ENCODE data around the gene VPS39. TPM values are rescaled to one million over a fixed set of nuclear protein-coding genes. Genes with fewer than 3 reads are reported as not detected.

The VPS39 gene
- total RNA-seq, 5 donors from 2014 or later (not counting 1 experiment from before 2014, with no cell fraction given) = 98.5 to 113 (median 101) TPM

DNA sequence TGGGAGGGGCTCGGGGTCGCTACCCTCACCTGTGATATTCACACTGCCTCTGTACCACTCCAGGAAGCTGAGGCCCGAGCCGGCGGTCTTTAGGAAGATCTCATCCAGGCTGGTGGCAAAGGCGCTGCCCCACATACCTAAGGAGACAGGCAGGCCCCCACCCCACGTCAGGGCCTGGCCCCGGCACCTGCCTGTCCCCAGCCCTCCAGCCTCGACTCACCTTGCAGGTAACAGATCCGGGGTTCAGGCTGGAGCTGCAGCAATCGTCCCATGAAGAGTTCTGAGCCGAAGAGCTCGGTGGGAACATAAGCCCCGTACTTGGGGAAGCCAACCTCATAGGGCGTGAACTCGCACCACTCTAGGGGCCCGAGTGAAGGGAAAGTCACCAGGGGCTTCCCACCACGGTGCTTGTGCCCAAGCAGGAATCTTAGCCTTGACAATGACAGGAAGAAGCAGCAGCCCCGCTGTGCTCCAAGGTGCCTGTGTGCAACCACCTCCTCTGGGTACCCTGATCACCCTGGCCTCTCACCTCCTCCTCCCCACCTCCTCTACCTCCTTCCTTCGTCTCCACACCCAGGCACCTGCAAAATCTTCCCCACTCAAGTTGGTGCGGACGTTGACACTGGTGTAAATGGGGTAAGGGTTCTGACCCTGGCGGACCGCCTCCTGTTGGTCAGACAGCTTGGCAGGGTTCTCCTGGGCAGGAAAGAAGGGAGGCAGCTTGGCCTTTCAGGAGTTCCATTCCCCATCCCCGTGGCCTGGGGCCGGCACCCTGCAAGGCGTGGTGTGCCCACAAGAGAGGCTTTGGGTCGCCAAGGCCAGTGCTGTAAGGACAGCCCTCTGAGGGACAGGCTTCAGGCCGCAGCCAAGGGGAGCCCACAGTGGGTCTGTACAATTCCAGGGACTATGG lies 62.3 kb downstream of the VPS39 start:
- DNase-seq (no peak), ATAC-seq (replicated peaks in 1 of 4) (no peak)
- Mint-ChIP-seq H3K27ac (no peak overlapping the region), H3K4me3 (no peak overlapping the region), H3K4me1 (no peaks in the 10 kb centered on the region), H3K9me3 (no peaks in the 10 kb centered on the region), H3K36me3 (no peaks in the 10 kb centered on the region), H3K27me3 (peaks cover 0 to 4% of the 10 kb centered on the region in 2 donors)
- Histone ChIP-seq H3K4me1 (ENCODE audit: control insufficient read depth in 1 of 2, extremely low read depth in 1 of 2, insufficient read depth in 2 of 2, low read length in 2 of 2) (no peaks in the 10 kb centered on the region), H3K9me3 (no peaks in the 10 kb centered on the region), H3K27ac (ENCODE audit: low read length) (no peak overlapping the region), H3K27me3 (replicated peaks in 1 of 2; ENCODE audit: control insufficient read depth in 2 of 2, extremely low read depth in 1 of 2, insufficient read depth in 2 of 2, low read length in 1 of 2) (peaks cover 0 to 28% of the 10 kb centered on the region in 2 experiments), H3K36me3 (ENCODE audit: control insufficient read depth in 2 of 2, extremely low read depth in 1 of 2, insufficient read depth in 1 of 2, low read length in 1 of 2) (no peaks in the 10 kb centered on the region), H3K4me3 (ENCODE audit: control insufficient read depth in 1 of 2, extremely low read depth in 1 of 2, low read length in 1 of 2) (no peak overlapping the region)
- ChIA-PET POLR2A (no interaction called here), CTCF (no interaction called here)
- 79% methylated on average over 23 of the region's 29 CpGs for WGBS (ENCODE audit: insufficient coverage)

DNA sequence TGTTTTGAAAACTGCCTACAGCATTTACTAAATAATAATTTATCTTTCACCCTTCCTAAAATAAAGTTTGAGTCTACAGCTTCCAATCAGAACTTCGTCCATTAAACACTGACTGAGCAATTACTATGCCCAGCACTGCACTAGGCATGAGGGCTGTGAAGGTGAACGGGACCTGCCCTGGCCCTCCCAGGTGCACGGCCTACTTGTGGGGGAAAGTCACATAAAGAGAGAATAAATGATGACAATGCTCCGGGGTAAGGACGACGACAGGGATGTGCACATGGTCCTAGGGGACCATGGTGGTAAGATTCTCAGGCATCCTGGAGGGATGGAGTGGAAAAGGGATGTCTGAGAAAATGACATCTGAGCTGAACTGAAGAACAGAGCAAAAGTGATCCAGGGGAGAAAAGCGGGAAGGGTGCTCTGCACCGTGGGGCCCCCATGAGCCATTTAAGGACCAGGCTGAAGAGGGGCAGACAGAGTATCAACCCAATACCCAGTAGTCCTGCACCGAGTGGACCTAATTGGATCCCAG lies 63.2 kb downstream of the VPS39 start:
- no peak for DNase-seq
- Histone ChIP-seq H3K9me3 (no peaks in the 10 kb centered on the region), H3K4me3 (ENCODE audit: control insufficient read depth in 1 of 2, extremely low read depth in 1 of 2, low read length in 1 of 2) (no peak overlapping the region), H3K27ac (ENCODE audit: low read length) (no peak overlapping the region), H3K4me1 (ENCODE audit: control insufficient read depth in 1 of 2, extremely low read depth in 1 of 2, insufficient read depth in 2 of 2, low read length in 2 of 2) (no peaks in the 10 kb centered on the region), H3K27me3 (replicated peaks in 1 of 2; ENCODE audit: control insufficient read depth in 2 of 2, extremely low read depth in 1 of 2, insufficient read depth in 2 of 2, low read length in 1 of 2) (peaks cover 0 to 31% of the 10 kb centered on the region in 2 experiments), H3K36me3 (ENCODE audit: control insufficient read depth in 2 of 2, extremely low read depth in 1 of 2, insufficient read depth in 1 of 2, low read length in 1 of 2) (no peaks in the 10 kb centered on the region)
- Mint-ChIP-seq H3K9me3 (no peaks in the 10 kb centered on the region), H3K4me3 (no peak overlapping the region), H3K27me3 (peaks cover 0 to 4% of the 10 kb centered on the region in 2 donors), H3K4me1 (no peaks in the 10 kb centered on the region), H3K36me3 (no peaks in the 10 kb centered on the region), H3K27ac (no peak overlapping the region)
- 81% methylated on average over 8 of the region's 9 CpGs for WGBS (ENCODE audit: insufficient coverage)
- CTCF ChIA-PET = no interaction called here
- POLR2A ChIA-PET = no interaction called here
- no peak for ATAC-seq (replicated peaks in 1 of 4)

DNA sequence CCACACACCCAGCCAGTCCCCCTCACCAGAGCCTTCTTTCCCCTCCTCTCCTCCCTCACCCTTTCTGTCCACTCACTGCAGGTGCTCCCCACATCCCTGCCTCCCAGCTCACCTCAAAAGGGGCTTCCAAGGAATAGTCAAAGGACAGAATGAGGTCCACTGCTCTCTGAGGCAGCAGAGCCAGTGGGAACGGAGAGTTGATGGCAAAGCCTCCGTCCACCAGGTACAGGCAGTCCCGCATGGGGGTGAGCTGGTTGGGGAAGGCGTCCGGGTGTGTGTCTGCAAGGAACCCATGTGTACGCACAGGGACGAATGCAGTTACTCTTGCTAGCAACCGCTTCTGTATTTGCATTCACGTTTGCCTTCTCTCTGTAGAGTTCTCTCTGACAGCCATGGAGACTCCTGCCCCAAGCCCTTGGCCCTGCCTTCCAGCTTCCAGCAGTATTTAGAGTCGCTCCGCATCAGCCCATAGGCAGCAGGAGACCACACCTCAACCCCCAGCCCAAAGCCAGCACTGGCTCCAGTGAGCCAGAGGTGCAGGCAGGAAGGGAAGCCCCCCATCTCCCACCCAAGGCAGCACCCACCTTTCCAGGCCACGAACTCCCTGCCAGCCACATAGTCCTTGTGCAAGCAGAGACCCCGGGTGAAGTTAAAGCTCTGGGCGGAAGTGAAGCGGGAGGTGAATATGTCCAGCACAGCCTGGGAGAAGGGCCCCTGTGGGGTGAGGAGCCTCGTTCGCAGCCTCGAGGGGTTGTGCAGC lies 64.1 kb downstream of the VPS39 start:
- H3K4me3 Mint-ChIP-seq = no peak overlapping the region
- H3K36me3 Mint-ChIP-seq = no peaks in the 10 kb centered on the region
- 83% methylated on average over 14 of the region's 18 CpGs for WGBS (ENCODE audit: insufficient coverage)
- Histone ChIP-seq H3K4me3 (ENCODE audit: control insufficient read depth in 1 of 2, extremely low read depth in 1 of 2, low read length in 1 of 2) (no peak overlapping the region), H3K36me3 (ENCODE audit: control insufficient read depth in 2 of 2, extremely low read depth in 1 of 2, insufficient read depth in 1 of 2, low read length in 1 of 2) (no peaks in the 10 kb centered on the region), H3K27me3 (replicated peaks in 1 of 2; ENCODE audit: control insufficient read depth in 2 of 2, extremely low read depth in 1 of 2, insufficient read depth in 2 of 2, low read length in 1 of 2) (peaks cover 0 to 31% of the 10 kb centered on the region in 2 experiments), H3K9me3 (no peaks in the 10 kb centered on the region), H3K4me1 (ENCODE audit: control insufficient read depth in 1 of 2, extremely low read depth in 1 of 2, insufficient read depth in 2 of 2, low read length in 2 of 2) (no peaks in the 10 kb centered on the region), H3K27ac (ENCODE audit: low read length) (no peak overlapping the region)
- ChIA-PET POLR2A (no interaction called here), CTCF (no interaction called here)
- H3K27ac Mint-ChIP-seq = no peak overlapping the region
- no peak for DNase-seq
- H3K9me3 Mint-ChIP-seq = no peaks in the 10 kb centered on the region
- peaks cover 0 to 4% of the 10 kb centered on the region in 2 donors for H3K27me3 Mint-ChIP-seq
- H3K4me1 Mint-ChIP-seq = no peaks in the 10 kb centered on the region
- ATAC-seq (replicated peaks in 1 of 4) = no peak

DNA sequence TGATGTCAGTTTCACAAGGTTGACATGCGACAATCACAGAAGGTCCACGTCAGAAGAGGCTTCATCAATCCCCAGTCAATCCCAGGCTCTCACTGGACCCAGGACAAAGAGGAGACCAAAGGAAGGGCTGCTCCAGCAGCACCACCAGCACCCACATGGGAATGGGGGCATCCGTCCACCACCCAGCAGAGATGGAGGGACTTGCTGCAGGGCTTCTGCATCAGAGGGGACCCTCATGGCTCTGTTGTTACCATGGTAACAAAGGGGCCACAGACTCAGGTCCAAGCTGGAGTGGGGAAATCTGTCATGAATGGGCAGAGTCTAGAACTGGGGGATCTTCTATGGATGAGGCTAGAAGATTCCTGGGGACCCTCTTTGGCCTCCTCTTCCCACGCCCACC lies 64.7 kb downstream of the VPS39 start:
- Histone ChIP-seq H3K4me1 (ENCODE audit: control insufficient read depth in 1 of 2, extremely low read depth in 1 of 2, insufficient read depth in 2 of 2, low read length in 2 of 2) (no peaks in the 10 kb centered on the region), H3K9me3 (no peaks in the 10 kb centered on the region), H3K27me3 (replicated peaks in 1 of 2; ENCODE audit: control insufficient read depth in 2 of 2, extremely low read depth in 1 of 2, insufficient read depth in 2 of 2, low read length in 1 of 2) (peaks cover 0 to 31% of the 10 kb centered on the region in 2 experiments), H3K27ac (ENCODE audit: low read length) (no peak overlapping the region), H3K4me3 (ENCODE audit: control insufficient read depth in 1 of 2, extremely low read depth in 1 of 2, low read length in 1 of 2) (no peak overlapping the region), H3K36me3 (ENCODE audit: control insufficient read depth in 2 of 2, extremely low read depth in 1 of 2, insufficient read depth in 1 of 2, low read length in 1 of 2) (no peaks in the 10 kb centered on the region)
- DNase-seq (no peak), ATAC-seq (replicated peaks in 1 of 4) (no peak)
- 61% methylated on average over 3 of the region's 4 CpGs for WGBS (ENCODE audit: insufficient coverage)
- Mint-ChIP-seq H3K9me3 (no peaks in the 10 kb centered on the region), H3K27ac (no peak overlapping the region), H3K4me3 (no peak overlapping the region), H3K36me3 (no peaks in the 10 kb centered on the region), H3K27me3 (peaks cover 0 to 4% of the 10 kb centered on the region in 2 donors), H3K4me1 (no peaks in the 10 kb centered on the region)
- POLR2A ChIA-PET = no interaction called here
- CTCF ChIA-PET = no interaction called here

DNA sequence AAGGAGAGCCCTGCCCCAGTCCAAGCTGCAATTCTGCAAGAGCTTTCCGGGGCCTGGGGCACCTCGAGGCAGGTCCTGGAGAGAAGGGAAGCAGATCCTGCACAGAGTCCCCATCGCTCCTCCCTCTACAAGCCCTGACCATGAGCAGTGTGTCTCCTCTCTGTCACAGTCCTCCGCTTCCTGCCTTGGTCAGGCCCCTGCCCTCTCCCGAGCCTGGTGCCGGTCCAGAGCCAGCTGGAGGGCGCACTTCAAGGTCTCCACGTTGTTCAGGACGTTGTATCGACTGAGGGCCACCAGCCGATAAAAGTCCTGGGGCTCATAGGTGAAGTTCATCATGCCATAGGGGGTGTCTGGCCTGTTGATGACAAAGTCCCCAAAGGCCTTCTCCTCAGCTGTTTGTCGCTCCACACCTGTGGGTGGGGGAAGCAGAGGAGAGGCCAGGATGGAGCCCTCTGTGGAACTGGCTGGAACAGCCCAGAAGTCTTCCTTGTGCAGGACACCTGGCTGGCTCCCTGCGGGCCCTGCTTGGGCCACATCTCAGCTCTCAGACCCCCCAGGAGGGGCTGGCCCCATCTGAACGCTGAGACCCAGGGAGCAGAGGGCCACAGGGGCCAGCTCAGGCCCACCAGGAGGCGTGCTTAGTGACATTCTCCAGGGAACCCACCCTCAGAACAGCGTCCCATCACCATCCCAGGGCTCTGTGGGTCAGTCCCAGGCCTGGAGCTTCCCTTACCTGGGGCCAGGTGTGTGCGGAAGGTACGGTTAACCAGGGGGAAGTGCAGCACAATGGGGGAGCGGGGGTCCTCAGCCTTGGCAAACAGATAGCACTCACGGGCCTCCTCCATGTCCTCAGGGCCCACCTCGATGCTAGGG lies 66.1 kb downstream of the VPS39 start:
- DNase-seq = no peak

DNA sequence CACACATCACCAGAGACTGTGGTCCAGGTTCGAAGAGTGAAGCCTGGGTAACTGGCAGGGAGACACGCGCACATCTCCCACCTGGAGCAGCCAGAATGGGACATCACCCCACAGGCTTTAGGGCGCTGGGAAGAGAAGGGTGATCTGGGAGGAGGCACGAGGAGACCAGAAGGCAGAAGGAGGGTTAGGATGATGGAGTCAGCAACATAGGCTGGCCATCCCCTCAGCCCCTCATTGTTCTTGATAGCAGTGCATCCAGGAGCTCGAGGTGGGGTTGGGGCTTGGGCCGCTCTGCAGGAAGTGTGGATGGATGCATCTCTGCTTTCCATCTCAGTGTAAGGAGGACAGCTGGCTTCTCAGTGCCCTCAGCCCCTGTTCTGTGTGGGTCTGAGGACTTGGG lies 66.9 kb downstream of the VPS39 start:
- no peak overlapping the region for H3K27ac Mint-ChIP-seq
- DNase-seq (no peak), ATAC-seq (replicated peaks in 1 of 4) (no peak)
- WGBS (ENCODE audit: insufficient coverage) = 92% methylated on average over 2 of the region's 7 CpGs
- Histone ChIP-seq H3K27ac (ENCODE audit: low read length) (no peak overlapping the region), H3K36me3 (ENCODE audit: control insufficient read depth in 2 of 2, extremely low read depth in 1 of 2, insufficient read depth in 1 of 2, low read length in 1 of 2) (no peaks in the 10 kb centered on the region), H3K27me3 (replicated peaks in 1 of 2; ENCODE audit: control insufficient read depth in 2 of 2, extremely low read depth in 1 of 2, insufficient read depth in 2 of 2, low read length in 1 of 2) (peaks cover 0 to 33% of the 10 kb centered on the region in 2 experiments), H3K4me3 (ENCODE audit: control insufficient read depth in 1 of 2, extremely low read depth in 1 of 2, low read length in 1 of 2) (no peak overlapping the region), H3K4me1 (ENCODE audit: control insufficient read depth in 1 of 2, extremely low read depth in 1 of 2, insufficient read depth in 2 of 2, low read length in 2 of 2) (no peaks in the 10 kb centered on the region), H3K9me3 (no peaks in the 10 kb centered on the region)
- H3K4me1 Mint-ChIP-seq = peaks cover 0 to 6% (median 2%) of the 10 kb centered on the region in 3 donors
- CTCF ChIA-PET = no interaction called here
- H3K36me3 Mint-ChIP-seq = no peaks in the 10 kb centered on the region
- peaks cover 0 to 4% of the 10 kb centered on the region in 2 donors for H3K27me3 Mint-ChIP-seq
- H3K4me3 Mint-ChIP-seq = no peak overlapping the region
- POLR2A ChIA-PET = no interaction called here
- H3K9me3 Mint-ChIP-seq = no peaks in the 10 kb centered on the region

More for the DNA sequence above, 66.1 kb downstream of the VPS39 start:
- H3K4me1 ChIP-seq (ENCODE audit: control insufficient read depth in 1 of 2, extremely low read depth in 1 of 2, insufficient read depth in 2 of 2, low read length in 2 of 2) = no peaks in the 10 kb centered on the region
- WGBS (ENCODE audit: insufficient coverage) = 84% methylated on average over 17 of the region's 21 CpGs
- H3K27me3 ChIP-seq (replicated peaks in 1 of 2; ENCODE audit: control insufficient read depth in 2 of 2, extremely low read depth in 1 of 2, insufficient read depth in 2 of 2, low read length in 1 of 2) = peaks cover 0 to 31% of the 10 kb centered on the region in 2 experiments
- H3K36me3 Mint-ChIP-seq = no peaks in the 10 kb centered on the region
- no peak overlapping the region for H3K27ac Mint-ChIP-seq
- no peaks in the 10 kb centered on the region for H3K9me3 ChIP-seq
- POLR2A ChIA-PET = interaction anchor here in 1 of 2 donors (0.6 kb wide), 1 partner anchor 256 kb away, joined by 9 read pairs; no protein-coding TSS in a partner anchor
- no peaks in the 10 kb centered on the region for H3K9me3 Mint-ChIP-seq
- no peak overlapping the region for H3K27ac ChIP-seq (ENCODE audit: low read length)
- ATAC-seq (replicated peaks in 1 of 4) = no peak
- H3K27me3 Mint-ChIP-seq = peaks cover 0 to 4% of the 10 kb centered on the region in 2 donors
- CTCF ChIA-PET = no interaction called here
- no peaks in the 10 kb centered on the region for H3K36me3 ChIP-seq (ENCODE audit: control insufficient read depth in 2 of 2, extremely low read depth in 1 of 2, insufficient read depth in 1 of 2, low read length in 1 of 2)
- no peak overlapping the region for H3K4me3 Mint-ChIP-seq
- peaks cover 0 to 6% (median 2%) of the 10 kb centered on the region in 3 donors for H3K4me1 Mint-ChIP-seq
- no peak overlapping the region for H3K4me3 ChIP-seq (ENCODE audit: control insufficient read depth in 1 of 2, extremely low read depth in 1 of 2, low read length in 1 of 2)
